Keratinocyte (primary cell): Measurements from ENCODE around the gene FAM25G.
"Not testable (repeated sequence)": the region's sequence is repeated elsewhere in the genome, so short reads cannot be mapped to it uniquely, and the experiment has no call there.

ENCODE experiments used
- CTCF ChIP-seq, 3 experiments: IDR thresholded peaks in 1 of 3; conservative IDR thresholded peaks in 1 of 3; optimal IDR thresholded peaks in 1 of 3; 2 replicates in 2 of 3; 3 replicates in 1 of 3; pipeline versions ENCODE3 to v1.5.1; 2011; ENCODE audit warnings: low read length in 3 of 3, mild to moderate bottlenecking in 3 of 3, moderate library complexity in 2 of 3, control low read depth in 1 of 3, inconsistent platforms in 1 of 3; ENCODE audit not compliant: insufficient read depth in 2 of 3; ENCODE audit errors: extremely low read depth in 1 of 3
- EZH2 ChIP-seq: IDR thresholded peaks from one replicate; pipeline ENCODE4 v1.6.1; 2012; ENCODE audit warnings: inconsistent platforms, mild to moderate bottlenecking, low read length, moderate library complexity

- TF ChIP-seq CTCF (optimal IDR thresholded peaks at IDR 0.05 in 1 of 3, IDR thresholded peaks at IDR 0.05 in 1 of 3, conservative IDR thresholded peaks at IDR 0.05 in 1 of 3; ENCODE audit: extremely low read depth in 1 of 3, insufficient read depth in 2 of 3, low read length in 3 of 3); EZH2: not testable (repeated sequence)
Observed at GRCh38 chr10:47480133-47480532, 11.4 kb downstream of the FAM25G start.
